GM20000 (cell line): Measurements from ENCODE around the gene FRMD4B.

Experiments used
- DNase-seq: peaks from one replicate; pipeline ENCODE4 v3.0.0; 2012; ENCODE audit warnings: low spot score
- CTCF ChIP-seq: IDR thresholded peaks from 2 replicates; pipeline ENCODE4 v1.5.1; 2012; ENCODE audit warnings: mild to moderate bottlenecking, control low read depth; ENCODE audit errors: extremely low read depth, missing control alignments

The FRMD4B gene

GRCh38 chr3:69385723-69386555 lies at the start of gene FRMD4B:
Gene FRMD4B, minus strand, starts transcription at chr3:69386088. Its CDS starts 99 bp downstream, at chr3:69385989.
- no peak for TF ChIP-seq CTCF
- peak; percentile 53 for DNase-seq

GRCh38 chr3:69433969-69434325 lies 48.1 kb upstream of the FRMD4B start:
- DNase-seq, result no peak
- TF ChIP-seq CTCF, result no peak

- DNase-seq, result no peak
- no peak for TF ChIP-seq CTCF
These were observed 47.5 kb upstream of the FRMD4B start for GRCh38 chr3:69433121-69433968.

GRCh38 chr3:69428657-69429255 lies 42.9 kb upstream of the FRMD4B start:
- DNase-seq, result no peak
- TF ChIP-seq CTCF, result no peak

GRCh38 chr3:69426967-69427304 lies 41.0 kb upstream of the FRMD4B start:
- no peak for DNase-seq
- TF ChIP-seq CTCF, result no peak

- no peak for DNase-seq
- no peak for TF ChIP-seq CTCF
These were observed 40.5 kb upstream of the FRMD4B start for GRCh38 chr3:69426291-69426966.
